ENCODE measurements around the gene PMM1. TPM values are rescaled to one million over a fixed set of nuclear protein-coding genes. Genes with fewer than 3 reads are reported as not detected.

PMM1 gene
- total RNA-seq, 1 donor from 2014 or later = 17.4 TPM

DNA sequence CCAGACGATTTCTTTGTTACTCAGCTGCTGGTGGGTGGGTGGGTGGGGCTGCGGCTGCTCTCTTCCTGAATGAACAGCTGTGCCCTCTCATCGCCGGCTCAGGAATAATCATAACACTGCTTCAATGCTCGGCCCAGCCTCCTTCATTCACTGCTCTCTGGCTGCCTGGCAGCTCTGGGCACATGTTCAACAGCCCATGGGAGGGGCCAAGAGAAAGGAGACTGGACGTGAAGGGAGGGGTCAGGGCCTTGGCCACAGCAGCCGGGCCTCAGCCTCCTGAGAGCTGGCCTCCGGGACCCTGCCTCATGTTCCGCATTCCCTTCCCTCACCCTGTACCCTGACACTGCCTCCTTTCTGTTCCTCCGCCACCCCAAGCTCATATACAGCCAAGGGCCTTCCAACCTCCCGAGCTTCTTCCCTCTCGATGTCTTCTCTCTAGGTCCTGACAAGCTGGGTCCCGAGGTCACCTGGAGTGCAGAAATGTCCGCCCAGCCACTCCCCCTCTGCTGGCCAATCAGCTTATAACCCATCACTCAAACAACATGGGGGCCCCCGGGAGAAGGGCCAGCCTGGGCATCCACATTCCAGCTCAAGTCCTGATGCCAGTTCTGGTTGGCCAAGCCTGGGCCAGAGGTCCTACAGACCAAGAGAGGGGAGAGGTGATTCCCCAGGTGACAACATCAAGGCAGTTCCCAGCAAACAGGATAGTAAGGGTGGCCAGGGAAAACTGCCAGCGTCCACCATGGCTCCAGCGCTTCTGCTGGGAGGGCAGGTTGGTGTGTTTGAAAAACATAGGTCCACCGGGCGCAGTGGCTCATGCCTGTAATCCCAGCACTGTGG is 32.0 kb downstream of the PMM1 start:
- no peak for FAIRE-seq
- no peaks in the 10 kb centered on the region for H3K36me3 ChIP-seq (ENCODE audit: control insufficient read depth, insufficient read depth, low read length)
- TF ChIP-seq, protein P1, sequence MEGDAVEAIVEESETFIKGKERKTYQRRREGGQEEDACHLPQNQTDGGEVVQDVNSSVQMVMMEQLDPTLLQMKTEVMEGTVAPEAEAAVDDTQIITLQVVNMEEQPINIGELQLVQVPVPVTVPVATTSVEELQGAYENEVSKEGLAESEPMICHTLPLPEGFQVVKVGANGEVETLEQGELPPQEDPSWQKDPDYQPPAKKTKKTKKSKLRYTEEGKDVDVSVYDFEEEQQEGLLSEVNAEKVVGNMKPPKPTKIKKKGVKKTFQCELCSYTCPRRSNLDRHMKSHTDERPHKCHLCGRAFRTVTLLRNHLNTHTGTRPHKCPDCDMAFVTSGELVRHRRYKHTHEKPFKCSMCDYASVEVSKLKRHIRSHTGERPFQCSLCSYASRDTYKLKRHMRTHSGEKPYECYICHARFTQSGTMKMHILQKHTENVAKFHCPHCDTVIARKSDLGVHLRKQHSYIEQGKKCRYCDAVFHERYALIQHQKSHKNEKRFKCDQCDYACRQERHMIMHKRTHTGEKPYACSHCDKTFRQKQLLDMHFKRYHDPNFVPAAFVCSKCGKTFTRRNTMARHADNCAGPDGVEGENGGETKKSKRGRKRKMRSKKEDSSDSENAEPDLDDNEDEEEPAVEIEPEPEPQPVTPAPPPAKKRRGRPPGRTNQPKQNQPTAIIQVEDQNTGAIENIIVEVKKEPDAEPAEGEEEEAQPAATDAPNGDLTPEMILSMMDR (IDR thresholded peaks at IDR 0.05; ENCODE audit: insufficient read depth, low read length, severe bottlenecking) = no peak
- H3K27me3 ChIP-seq (ENCODE audit: control insufficient read depth, insufficient read depth, low read length) = peaks cover 10% of the 10 kb centered on the region
- DNase-seq (ENCODE audit: low read depth) = peak; percentile 46
- no peak overlapping the region for H3K4me3 ChIP-seq (ENCODE audit: low read depth, low read length)

DNA sequence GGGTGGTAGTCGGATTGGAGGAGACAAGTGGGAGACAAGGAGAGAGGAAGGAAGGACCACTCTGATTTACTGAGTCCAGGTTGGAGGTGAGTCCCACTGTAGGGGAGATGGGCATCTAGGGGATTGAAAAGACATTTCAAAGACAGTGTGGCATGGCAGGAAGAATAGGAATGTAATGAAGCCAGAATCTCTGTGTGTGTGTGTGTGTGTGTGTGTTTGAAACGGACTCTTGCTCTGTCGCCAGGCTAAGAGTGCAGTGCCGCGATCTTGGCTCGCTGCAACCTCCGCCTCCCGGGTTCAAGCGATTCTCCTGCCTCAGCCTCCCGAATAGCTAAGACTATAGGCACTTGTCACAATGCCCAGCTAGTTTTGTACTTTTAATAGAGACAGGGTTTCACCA is 33.1 kb downstream of the PMM1 start:
- H3K27me3 ChIP-seq (ENCODE audit: control insufficient read depth, insufficient read depth, low read length) = peaks cover 10% of the 10 kb centered on the region
- H3K36me3 ChIP-seq (ENCODE audit: control insufficient read depth, insufficient read depth, low read length) = no peaks in the 10 kb centered on the region
- TF ChIP-seq, protein P1 (IDR thresholded peaks at IDR 0.05; ENCODE audit: insufficient read depth, low read length, severe bottlenecking) = no peak
- FAIRE-seq (no peak), DNase-seq (ENCODE audit: low read depth) (no peak)
- H3K4me3 ChIP-seq (ENCODE audit: low read depth, low read length) = no peak overlapping the region

DNA sequence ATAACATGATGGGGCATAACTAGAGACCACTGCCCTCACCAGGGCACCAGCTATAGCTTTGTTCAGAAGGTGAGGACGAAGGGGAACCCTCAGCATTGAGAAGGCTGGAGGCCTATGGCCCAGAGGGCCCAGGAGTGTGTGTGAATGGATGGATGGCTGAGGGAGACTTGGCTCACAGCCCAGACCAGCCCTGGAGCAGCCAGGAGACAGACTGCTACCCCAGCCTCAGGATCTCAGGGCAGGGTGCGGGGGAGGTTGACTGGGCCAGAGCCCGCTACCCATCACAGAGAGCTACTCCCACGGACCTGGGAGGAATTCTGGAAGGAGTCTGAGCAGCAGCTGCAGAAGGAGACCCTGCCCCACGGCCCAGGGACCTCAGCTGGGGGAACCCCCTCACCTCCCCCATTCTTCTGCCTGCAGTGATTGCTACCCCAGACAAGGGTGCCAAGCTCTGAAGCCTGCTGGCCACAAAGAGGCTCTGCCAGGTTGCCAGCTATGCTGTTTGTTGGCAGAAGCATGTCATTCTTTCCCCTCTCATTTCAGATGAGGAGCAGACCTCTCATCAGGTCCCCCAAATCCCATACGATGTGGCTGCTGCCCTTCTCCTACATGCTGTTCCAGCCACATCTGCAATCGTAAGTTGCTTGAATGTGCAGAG is 34.2 kb downstream of the PMM1 start:
- TF ChIP-seq, protein P1 (IDR thresholded peaks at IDR 0.05; ENCODE audit: insufficient read depth, low read length, severe bottlenecking) = no peak
- H3K36me3 ChIP-seq (ENCODE audit: control insufficient read depth, insufficient read depth, low read length) = no peaks in the 10 kb centered on the region
- DNase-seq (ENCODE audit: low read depth) (no peak), FAIRE-seq (no peak)
- no peak overlapping the region for H3K4me3 ChIP-seq (ENCODE audit: low read depth, low read length)
- H3K27me3 ChIP-seq (ENCODE audit: control insufficient read depth, insufficient read depth, low read length) = peaks cover 2% of the 10 kb centered on the region

DNA sequence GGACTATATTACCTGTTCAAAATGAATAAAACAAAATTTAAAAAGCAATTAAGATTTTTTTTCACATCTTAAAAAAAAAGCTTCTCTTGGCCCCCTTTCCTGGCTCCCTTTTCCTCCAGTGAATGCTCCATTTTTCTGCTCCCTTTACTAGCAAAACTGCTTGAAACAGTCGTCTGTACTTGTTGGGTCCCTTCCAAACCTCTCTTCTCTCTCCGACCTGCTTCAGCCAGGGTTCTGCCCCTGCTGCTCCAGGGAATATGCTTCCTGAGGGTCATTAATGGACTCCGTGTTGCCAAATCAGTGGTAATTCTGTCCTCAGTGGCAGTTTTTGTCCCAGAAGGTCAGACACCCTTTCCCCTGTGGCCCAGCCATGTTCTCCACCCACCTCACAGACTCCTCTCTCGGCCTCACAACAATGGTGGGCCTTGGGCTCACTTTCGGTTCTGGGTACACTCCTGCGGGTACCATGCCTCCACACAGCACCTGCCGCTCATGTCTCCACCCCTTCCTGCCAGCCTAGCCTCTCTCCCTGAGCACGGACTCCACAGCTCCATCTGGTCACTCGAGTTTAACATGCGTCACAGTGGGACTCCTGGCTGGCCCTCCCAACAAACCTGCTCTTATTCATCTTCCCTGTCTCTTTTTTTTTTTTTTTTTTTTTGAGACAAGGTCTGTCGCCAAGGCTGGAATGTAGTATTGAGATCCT is 37.6 kb downstream of the PMM1 start:
- Histone ChIP-seq H3K36me3 (ENCODE audit: control insufficient read depth, insufficient read depth, low read length) (no peaks in the 10 kb centered on the region), H3K27me3 (ENCODE audit: control insufficient read depth, insufficient read depth, low read length) (no peaks in the 10 kb centered on the region), H3K4me3 (ENCODE audit: low read depth, low read length) (no peak overlapping the region)
- FAIRE-seq (no peak), DNase-seq (ENCODE audit: low read depth) (no peak)
- TF ChIP-seq, protein P1 (IDR thresholded peaks at IDR 0.05; ENCODE audit: insufficient read depth, low read length, severe bottlenecking) = no peak

DNA sequence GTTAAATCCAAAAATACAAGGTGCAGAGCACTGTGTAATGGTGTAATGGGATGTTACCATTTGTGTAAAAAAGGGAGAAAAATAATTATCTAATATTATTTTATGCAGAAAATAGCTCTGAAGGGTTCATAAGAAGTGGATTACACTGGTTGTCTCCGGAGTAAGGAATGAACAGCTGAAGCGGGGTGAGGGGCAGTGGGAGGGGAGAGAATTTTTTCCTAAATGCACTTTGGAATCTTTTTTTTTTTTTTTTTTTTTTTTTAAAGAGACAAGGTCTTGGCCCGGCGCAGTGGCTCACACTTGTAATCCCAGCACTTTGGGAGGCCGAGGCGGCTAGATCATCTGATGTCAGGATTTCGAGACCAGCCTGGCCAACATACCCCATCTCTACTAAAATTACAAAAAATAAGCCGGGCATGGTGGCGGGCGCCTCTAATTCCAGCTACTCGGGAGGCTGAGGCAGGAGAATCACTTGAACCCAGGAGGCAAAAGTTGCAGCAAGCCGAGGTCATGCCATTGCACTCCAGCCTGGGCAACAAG is 38.6 kb downstream of the PMM1 start:
- FAIRE-seq = no peak
- Histone ChIP-seq H3K4me3 (ENCODE audit: low read depth, low read length) (no peak overlapping the region), H3K36me3 (ENCODE audit: control insufficient read depth, insufficient read depth, low read length) (no peaks in the 10 kb centered on the region), H3K27me3 (ENCODE audit: control insufficient read depth, insufficient read depth, low read length) (no peaks in the 10 kb centered on the region)
- TF ChIP-seq, protein P1 (IDR thresholded peaks at IDR 0.05; ENCODE audit: insufficient read depth, low read length, severe bottlenecking) = no peak
- DNase-seq (ENCODE audit: low read depth) = no peak
